Jurkat, Clone E6-1 (cell line): ENCODE data around the gene KRTAP5-3.

Experiments
- DNase-seq: peaks from one replicate; pipeline ENCODE4 v3.0.0-alpha.2; 2011; ENCODE audit warnings: low read depth, low spot score
- H3K4me3 ChIP-seq: 2 replicates; pipeline ENCODE4 v1.5.1; 2011; ENCODE audit warnings: mild to moderate bottlenecking, low read length, control low read depth, moderate library complexity

KRTAP5-3 gene

DNA sequence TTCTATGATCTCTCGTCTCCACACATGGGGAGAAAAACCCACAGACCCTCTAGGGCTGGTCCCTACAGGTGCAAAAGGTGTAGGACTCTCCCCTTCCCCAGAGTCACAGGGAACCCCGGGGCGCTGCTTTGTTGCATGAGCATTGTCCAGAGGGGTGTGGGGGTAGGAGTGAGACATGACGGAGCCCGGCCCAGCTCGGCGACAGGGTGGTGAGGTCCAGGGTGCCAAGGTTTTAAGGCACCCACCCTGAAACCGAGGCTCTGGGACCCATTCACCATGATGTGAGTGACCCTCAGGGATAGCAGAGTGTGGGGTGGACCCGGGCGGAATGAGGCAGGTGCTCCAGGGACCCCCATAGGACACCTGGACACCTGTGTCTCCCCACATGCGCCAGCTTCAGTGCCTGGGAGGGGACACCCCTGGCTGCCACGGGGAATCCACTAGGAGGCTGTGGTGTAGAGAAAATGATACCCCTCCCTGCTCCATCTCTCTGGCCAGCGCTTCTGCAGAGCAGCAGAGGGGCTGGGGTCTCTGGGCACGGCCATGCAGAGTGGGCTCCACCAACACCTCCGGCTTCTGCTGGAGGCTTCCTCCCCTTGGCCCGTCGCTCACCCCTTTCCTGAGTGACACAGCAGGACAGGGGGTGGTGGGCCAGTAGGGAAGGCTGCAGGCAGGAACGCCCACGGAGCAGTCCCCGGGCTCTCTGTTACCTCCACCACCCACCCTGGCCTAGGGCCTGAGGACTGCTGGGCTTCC, 36.5 kb upstream of the KRTAP5-3 start:
- no peak for DNase-seq
- H3K4me3 ChIP-seq: no peak overlapping the region

DNA sequence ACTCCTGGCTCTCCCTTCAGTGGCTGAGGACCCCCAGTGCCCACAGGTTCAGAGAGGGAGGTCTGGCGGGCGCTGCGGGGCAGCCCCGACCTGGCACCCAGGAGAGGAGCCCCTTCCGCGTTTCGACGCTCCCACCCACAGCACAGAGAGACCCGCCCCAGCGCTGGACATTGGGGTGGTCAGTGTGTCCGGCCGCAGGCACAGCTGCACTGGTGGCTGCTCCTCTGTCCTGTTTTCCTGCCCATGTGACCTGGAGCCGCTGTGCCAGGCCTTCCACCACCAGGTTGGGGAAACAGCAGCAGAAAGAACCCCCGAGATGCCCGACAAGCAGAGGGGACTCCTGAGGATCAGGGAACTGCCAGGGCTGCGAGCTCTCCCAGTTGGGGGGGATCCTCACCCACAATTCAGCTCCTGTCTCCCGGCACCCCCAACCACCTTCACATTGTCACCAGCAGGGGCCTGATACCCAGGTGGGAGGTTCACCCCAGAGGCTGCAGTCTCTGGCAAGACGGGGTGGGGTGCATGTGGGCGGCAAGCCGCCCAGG, 35.0 kb upstream of the KRTAP5-3 start:
- H3K4me3 ChIP-seq: no peak overlapping the region
- no peak for DNase-seq

DNA sequence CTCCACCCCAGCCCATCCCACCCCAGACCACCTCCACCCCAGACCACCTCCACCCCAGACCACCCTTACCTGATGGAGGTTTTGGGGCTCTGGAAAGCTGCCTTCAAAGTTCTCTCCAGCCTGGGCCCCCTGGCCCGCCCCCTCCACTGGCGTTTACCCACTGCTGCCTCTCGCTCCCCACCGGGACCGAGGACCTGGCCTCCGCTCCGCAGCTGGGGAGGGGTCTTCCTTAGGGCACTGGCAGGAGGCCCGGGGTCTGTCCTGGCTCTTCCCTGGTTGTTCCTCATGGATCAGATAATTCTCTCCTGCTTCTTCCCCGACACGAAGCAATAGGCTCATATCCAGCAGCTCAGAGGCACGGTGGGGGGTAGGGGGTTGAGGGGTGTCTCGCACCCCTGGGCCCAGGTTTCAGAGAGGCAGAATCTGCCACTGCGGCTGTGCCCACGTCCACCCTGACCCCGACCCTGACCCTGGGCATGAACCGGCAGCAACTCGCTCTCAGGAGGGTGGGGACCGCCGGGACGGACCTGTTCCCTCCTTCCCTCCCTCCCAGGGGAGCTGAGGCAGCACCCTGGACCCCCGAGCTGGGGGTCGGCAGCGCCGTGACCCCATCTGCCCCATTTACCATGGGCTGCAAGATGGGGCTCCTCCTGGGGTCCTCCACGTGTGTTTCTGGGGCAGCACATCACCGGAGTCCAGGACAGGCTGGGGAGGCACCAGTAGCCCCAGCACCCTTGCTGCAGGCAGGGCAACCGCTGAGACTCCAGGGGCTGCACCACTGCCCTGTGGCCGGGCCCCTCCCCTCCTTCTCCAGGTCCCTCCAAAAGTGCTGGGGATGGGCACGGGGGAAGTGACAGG, 34.3 kb upstream of the KRTAP5-3 start:
- DNase-seq: no peak
- no peak overlapping the region for H3K4me3 ChIP-seq

DNA sequence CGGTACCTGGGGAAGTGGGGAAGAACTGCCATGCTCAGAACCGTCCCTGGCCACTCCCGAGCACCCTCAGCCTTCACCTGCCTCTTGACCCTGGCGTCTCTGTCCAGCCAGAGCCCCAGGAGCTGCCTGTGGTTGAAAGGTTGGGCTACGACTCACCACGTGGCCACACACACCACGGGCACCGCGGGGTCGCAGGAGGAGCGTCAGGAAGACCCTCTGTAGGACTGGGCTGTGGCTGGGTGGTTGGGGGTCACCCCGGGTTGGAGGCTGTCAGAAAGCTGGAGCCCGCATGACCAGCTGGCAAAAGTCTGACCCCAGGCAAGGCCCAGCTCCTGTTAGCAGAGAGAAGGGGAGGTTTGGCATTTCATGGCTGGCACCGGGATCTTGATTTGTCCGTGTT, 32.8 kb upstream of the KRTAP5-3 start:
- H3K4me3 ChIP-seq: no peak overlapping the region
- no peak for DNase-seq

DNA sequence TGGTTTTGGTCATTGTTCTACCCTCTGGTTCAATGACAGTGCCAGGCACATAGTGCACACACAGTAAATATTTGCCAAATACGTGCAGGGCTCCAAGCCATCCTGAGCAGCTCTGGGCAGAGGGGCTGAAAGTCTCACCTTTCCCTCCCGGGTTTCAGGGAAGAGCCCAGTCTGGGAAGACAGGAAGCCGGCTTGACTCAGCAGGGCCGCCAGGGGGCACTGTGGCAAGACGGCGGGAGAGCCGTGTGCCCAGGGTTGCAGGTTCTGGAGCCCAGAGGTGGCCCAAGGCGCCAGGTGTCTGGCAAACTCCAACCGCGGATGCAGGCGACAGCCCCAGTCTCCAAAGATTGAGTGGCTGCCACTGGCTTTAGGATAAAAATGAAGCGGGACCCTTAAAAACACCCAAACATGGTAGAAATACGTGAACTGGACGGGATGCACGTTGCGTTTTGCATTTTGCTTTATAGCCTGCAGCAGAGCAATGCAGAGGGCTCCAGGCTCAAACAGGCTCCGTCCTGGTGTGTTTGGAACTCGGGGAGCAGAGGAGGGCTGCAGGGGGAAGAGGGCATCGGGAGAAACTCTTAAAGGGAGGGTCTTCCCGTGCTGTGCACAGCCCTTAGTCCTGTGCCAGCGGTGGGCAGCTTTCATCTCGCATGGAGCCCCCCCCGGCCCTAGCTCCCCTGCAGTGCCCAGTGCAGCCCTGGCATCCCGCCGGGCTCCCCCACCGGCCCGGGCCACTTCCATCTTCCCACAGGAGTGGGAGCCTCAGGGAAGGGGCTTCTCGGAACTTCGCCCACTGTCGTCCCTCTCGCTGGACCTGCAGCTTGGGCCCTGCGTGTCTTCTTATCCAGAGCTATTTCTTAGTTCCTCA, 32.0 kb upstream of the KRTAP5-3 start:
- no peak for DNase-seq
- H3K4me3 ChIP-seq: no peak overlapping the region

DNA sequence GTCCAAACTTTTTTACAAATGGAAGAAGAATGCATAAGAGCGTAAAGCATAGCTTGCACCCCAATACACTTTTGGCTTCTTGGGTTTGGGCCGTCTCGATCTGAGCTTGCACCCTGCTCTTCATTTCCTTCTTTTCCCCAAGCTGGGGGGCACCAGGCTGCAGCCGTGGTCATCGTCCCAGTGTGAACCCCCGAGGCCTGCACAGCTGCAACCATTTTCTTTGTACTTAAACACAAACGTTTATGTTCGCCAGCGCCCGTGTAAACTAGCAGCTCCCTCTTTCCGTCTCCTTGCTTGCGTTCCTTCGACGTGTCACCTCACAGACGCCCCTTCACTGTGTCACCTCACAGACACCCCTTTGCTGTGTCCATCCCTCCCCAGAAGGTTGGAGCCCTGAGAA, 31.4 kb upstream of the KRTAP5-3 start:
- no peak for DNase-seq
- no peak overlapping the region for H3K4me3 ChIP-seq

DNA sequence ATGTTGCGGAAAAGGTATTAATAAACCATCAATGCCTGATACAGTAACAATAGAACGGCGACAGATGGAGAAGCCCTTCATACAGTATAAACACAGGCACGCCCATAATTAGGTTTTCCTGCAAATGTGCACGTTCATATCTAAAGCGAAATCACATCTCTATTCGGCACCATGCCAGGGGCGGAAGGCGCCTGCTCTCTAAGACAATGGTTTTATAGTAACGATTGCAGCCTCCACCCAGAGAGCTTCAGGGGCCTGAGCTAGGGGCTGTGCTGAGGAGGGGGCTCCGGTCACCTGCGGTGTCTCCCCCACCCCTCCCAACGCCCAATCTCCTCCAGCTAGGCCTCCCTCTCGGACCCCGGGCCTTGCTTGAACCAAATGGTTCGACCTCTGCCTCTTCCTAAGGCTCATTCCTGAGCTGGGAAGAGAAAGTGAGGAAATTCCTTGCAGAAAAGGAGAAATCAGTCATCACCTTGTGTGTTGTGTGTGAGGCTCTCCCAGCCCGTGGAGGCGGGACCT, 30.9 kb upstream of the KRTAP5-3 start:
- H3K4me3 ChIP-seq: no peak overlapping the region
- DNase-seq: no peak

DNA sequence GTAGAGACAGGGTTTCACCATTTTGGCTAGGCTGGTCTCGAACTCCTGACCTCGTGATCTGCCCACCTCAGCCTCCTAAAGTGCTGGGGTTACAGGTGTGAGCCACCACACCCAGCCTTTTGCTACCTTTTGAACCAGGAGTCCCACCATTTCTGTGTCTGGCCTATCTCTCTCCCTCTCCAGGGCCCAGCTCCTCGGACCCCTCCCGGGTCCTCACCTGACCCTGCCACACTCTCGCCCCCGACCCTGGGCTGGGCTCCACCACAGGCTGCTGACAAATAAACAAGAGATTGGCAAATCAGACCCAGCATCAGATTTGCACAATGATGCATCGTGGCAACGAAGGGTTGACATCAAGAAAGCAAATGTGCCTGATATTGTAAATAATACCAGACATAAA, 30.1 kb upstream of the KRTAP5-3 start:
- H3K4me3 ChIP-seq: no peak overlapping the region
- no peak for DNase-seq

DNA sequence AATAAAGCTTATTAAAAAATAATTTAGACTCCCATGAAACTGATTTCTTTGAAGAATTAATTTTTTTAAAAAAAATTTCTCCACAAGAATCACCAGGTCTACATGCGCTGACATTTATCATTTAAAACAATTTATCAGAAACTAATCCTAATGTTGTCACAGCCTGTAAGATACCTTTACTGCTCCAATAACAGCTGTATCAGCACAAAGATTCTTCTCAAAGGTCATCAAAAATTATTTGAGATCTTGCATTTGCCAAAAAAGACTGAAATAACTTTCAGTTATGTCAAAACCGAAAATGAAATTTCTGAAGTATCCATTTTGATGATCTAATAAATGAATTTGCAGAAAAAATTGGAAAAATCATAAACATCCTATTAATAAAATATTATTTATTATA, 29.4 kb upstream of the KRTAP5-3 start:
- H3K4me3 ChIP-seq: no peak overlapping the region
- no peak for DNase-seq

DNA sequence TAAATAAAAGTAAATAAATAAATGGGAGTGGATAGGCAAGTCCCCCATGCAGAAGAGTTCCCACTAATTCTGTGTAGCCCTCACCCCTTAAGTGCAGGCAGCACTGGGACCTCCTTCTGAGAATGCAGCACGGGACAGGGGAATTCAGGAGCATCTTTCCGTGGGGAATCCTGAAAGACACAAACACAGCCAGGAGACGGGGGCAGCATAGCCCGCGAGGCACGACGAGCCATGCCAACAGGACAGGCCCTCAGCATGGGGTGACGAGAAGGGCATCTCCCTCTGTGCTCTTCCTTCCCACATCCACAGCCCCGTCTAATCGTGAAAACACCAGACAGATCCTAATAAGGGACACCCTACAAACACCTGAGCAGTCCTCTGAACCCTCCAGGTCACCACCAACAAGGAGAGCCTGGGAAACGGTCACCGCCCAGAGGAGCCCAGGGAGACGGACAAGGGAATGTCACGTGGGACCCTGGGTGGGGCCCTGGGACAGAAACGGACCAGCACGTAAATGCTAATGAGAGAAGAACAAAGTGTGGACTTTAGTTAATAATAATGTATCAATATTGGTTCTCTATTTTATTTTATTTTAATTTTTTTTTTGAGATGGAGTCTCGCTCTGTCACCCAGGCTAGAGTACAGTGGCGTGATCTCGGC, 28.2 kb upstream of the KRTAP5-3 start:
- no peak overlapping the region for H3K4me3 ChIP-seq
- no peak for DNase-seq

DNA sequence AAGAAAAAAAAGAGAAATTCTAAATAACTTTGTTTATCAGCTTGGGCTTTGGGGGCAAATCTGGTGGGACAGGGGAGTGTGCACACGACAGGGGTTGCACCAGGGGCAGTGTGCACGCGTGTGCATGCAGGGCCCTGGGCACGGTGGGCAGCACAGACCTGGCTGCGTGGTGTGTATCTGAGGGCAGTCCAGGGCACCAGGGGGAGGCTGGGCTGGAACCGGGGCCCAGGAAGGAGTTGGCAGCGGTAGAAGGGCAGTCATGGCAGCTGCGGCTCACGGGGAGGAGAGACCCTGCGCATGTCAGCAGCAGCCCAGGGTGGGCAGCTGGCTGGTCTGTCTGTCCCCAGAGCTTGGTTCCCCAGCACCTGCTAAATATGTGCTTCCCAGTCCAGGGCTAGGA, 25.6 kb upstream of the KRTAP5-3 start:
- no peak for DNase-seq
- H3K4me3 ChIP-seq: no peak overlapping the region

DNA sequence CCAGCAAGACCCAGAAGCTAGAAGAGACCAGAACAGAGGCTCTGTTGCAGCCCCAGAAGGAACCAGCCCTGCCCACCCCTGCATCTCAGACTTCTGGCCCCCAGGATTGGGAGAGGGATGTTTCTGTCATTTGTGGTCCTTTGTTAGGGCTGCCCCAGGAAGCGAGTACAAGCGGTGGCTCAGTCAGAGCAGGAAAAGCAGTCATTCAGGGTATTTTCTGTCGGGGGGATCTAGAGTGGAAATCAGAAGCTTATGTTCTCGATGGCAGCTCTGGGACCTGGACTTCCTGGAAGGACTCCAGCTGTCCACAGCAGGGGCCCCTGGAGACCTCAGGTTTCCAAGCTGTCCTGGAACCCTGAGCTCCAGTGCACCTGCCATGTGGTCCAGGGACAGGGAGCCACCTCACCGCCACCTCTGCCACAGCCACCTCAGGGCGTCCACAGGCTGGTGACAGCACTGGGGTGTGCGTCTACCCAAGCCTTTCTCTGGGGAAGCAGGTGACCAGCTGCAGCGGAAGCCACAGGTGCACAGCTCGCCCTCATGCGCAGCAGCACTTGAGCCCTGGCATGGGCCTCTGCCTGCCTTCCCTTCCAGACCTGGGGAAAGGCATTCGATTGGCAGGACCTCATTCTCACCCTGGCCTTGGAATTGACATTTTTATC, 23.9 kb upstream of the KRTAP5-3 start:
- no peak overlapping the region for H3K4me3 ChIP-seq

DNA sequence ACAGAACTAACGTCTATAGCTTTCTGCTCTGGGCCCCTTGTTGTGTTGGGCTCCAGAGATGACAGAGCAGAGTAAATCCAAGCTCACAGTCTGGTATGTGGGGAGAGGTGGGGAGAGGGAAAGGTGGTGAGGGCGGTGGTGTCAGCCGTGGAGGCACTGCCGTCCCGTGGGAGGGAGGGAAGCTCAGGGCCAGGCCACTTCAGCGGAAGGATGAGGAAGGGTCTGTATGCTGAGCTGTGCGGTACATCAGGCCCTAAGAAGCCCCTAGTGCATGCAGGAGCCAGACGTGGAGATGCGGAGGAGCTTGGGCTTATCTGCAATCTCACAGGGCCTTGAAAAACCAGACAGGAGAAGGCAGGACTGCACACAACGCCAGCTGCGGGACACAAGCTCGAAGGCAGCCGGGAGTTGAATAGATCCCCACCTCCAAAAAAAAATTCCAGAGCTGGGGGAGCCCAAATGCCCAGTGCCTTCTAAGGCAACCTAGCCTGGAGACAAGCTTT, 22.9 kb upstream of the KRTAP5-3 start:
- no peak overlapping the region for H3K4me3 ChIP-seq
- no peak for DNase-seq

More for the DNA sequence above, 23.9 kb upstream of the KRTAP5-3 start:
- peak; percentile 6 for DNase-seq

DNA sequence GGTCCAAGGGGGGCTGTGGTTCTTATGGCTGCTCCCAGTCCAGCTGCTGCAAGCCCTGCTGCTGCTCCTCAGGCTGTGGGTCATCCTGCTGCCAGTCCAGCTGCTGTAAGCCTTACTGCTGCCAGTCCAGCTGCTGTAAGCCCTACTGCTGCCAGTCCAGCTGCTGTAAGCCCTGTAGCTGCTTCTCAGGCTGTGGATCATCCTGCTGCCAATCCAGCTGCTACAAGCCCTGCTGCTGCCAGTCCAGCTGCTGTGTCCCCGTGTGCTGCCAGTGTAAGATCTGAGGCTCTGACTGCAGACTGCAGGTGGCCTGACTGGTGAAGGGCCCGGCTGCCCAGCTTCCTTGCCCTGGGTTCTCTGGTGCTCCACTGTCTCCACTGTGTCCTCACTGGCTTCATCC, 22.0 kb upstream of the KRTAP5-3 start:
- DNase-seq: no peak
- no peak overlapping the region for H3K4me3 ChIP-seq

DNA sequence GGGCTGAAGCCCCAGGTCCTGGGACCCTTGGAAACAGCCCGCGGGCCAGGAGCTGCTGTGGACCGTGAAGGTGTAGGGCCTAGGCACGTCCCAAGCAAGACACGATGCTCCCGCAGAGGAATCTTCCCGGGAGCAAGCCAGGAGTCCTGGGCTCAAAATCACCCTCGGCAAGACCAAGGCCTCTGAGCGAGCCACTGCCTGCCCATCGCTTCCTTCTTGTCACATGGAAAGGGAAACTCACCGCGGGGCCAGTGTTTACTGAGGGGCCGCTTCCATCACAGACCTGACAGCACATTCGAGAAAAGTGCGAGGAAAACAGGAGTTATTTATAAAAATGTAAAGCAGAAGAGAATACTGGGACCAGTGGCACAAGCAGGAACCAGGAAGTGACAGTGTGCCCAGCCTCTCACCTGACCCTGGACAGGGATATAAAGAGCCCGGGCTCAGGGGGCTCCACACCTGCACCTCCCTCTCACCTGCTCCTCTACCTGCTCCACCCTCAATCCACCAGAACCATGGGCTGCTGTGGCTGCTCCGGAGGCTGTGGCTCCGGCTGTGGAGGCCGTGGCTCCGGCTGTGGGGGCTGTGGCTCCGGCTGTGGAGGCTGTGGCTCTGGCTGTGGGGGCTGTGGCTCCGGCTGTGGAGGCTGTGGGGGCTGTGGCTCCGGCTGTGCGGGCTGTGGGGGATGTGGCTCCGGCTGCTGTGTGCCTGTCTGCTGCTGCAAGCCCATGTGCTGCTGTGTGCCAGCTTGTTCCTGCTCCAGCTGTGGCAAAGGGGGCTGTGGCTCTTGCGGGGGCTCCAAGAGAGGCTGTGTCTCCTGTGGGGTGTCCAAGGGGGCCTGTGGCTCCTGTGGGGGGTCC, 21.3 kb upstream of the KRTAP5-3 start, which contains the start of gene KRTAP5-5:
TSS of gene KRTAP5-5 (plus strand) at position 450 of the 860 bp plus-strand sequence. CDS start at position 516, 66 bp downstream.
- no peak within 1 kb of the TSS for H3K4me3 ChIP-seq
- no peak for DNase-seq

DNA sequence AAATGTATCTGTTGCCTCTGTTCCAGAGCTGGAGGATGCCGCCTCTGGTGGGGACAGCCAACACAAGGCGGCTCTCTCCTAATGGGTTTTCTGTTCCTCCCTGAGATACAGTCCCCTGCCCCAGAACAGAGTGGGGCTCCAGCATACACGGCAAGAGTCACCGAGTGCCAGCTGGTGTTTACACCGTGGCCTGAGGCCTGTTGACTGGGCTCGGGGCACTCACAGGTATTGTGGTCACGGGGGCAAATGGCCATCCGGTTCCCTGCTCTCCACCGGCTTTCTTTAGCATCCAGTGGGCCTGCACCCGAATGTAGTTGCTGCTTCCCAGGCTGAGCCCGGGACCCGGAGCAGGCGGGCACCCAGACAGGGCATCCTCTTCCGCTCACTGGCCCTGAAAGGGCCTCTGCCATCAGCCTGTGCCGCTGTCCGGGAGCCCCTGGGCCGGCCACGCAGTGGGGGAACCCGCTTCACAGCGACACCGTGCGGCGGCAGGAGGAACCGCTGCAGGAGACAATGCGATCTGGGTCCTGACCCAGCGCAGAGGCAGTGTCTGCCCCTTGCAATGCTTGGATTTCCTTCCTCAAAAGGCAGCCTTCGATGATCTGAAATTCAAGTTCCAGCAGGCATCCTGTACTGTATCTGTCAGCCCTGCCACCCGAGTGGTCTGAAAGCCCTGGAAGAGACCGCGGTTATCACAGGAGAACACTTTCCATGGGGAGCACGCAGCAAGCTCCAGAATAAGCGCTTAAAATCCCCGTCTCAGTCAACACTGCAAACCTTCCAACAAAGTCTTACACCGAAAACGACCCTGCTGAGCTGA, 20.5 kb upstream of the KRTAP5-3 start:
- no peak overlapping the region for H3K4me3 ChIP-seq
- no peak for DNase-seq
